ENCODE data around the gene DNM2.

DNA sequence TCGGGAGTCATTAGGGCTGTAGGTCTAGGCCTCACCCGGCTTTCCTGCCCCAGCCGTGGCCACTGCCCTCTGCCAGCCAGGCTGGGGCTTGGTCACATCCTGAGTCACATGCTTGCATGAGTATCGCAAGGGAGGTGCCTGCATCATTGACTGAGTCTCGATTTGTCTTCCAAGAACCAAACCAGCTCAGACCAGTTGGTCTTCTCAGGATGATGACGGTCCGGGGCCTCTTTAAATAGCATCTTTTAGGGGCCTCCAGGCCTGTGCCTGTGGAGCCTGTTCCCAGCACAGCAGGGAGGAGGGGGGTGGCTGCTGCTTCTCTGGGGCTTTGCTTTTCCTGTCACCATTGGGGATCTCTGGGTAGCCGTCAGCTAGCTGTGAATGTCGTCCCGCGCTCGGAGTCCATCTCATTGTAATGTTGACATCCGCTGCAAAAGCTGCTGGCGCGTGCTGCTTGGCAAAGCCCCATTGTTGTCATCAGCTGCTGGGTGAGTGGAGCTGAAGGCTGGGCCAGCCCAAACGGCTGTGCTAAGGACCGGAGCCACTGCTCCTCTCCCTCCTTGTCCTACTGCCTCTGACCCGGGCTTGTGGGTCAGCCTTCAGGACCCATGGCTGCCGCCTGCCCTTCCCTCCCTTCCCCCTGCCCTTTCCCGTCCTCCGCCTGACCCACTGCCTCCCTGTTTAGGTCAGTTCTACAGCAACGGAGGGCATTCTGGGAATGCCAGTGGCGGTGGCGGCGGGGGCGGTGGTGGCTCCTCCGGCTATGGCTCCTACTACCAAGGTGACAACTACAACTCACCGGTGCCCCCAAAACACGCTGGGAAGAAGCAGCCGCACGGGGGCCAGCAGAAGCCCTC is 31.0 kb upstream of the DNM2 start:
- TF ChIP-seq, protein P1, sequence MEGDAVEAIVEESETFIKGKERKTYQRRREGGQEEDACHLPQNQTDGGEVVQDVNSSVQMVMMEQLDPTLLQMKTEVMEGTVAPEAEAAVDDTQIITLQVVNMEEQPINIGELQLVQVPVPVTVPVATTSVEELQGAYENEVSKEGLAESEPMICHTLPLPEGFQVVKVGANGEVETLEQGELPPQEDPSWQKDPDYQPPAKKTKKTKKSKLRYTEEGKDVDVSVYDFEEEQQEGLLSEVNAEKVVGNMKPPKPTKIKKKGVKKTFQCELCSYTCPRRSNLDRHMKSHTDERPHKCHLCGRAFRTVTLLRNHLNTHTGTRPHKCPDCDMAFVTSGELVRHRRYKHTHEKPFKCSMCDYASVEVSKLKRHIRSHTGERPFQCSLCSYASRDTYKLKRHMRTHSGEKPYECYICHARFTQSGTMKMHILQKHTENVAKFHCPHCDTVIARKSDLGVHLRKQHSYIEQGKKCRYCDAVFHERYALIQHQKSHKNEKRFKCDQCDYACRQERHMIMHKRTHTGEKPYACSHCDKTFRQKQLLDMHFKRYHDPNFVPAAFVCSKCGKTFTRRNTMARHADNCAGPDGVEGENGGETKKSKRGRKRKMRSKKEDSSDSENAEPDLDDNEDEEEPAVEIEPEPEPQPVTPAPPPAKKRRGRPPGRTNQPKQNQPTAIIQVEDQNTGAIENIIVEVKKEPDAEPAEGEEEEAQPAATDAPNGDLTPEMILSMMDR (conservative IDR thresholded peaks at IDR 0.05 in 1 of 2, IDR thresholded peaks at IDR 0.05 in 1 of 2; ENCODE audit: low read depth in 1 of 2, low read length in 2 of 2): no peak
- no peak for TF ChIP-seq EZH2 (IDR thresholded peaks at IDR 0.05; ENCODE audit: low read length, missing control alignments)

Data from fibroblast of lung (primary cell).